Kidney capillary endothelial cell (primary cell): ENCODE data around the gene TEX264.
A peak's percentile ranks its signal among the peaks of the same experiment; 100 is the strongest.
"Not testable (repeated sequence)": the region's sequence is repeated elsewhere in the genome, so short reads cannot be mapped to it uniquely, and the experiment has no call there.

Experiments
- DNase-seq: peaks from one replicate; pipeline ENCODE4 v3.0.0-alpha.2; 2018; ENCODE audit warnings: low spot score

The TEX264 gene

GRCh38 chr3:51715231-51715976 is 44.4 kb downstream of the TEX264 start:
- DNase-seq: no peak

GRCh38 chr3:51715977-51716294 is 44.9 kb downstream of the TEX264 start:
- DNase-seq: no peak

GRCh38 chr3:51716805-51717204 is 45.8 kb downstream of the TEX264 start:
- no peak for DNase-seq

- DNase-seq: no peak
Measured at GRCh38 chr3:51717446-51717845, 46.4 kb downstream of the TEX264 start.

- DNase-seq: no peak
Measured at GRCh38 chr3:51717947-51718346, 46.9 kb downstream of the TEX264 start.

DNA sequence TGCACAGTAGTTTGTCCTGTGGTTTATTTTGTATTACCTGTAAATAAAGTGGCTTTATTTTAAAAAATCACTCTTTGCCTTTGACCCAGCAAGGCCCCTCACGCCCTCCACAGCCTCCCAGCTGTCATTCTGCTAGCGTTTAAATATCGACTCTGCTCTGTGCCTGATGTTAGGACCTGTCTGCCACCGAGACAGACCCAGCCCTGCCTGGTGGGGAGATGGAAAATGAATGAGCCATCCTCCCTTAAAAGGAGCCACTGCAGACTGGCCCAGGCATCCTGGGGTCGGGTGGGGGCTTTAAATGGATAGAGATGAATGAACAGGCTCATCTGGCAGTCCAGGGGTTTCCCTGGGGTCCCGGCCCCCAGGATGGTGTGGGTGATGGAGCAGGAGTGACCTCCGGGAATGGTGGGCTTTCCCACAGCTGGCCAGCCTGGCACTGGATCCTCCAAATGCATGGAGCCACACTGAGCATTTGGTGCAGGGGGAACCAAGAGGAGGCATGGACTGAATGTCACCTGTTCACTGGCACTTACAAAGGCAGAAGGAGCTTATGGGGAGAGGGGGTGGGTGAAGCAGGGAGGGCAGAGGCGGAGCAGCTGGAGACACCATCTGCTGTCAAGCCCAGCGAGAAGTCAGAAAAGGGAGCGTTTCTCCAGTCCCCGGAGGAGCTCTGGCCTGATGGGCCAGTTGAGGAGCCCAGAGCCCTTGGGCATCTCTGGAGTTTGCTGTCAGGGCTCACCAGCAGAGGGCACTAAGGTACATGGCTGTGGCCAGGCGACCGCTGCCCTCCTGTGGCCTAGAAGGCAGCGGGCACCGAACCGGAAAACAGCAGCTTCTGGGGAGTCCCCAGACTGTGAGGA is 47.7 kb downstream of the TEX264 start:
- DNase-seq: peak; percentile 68

DNA sequence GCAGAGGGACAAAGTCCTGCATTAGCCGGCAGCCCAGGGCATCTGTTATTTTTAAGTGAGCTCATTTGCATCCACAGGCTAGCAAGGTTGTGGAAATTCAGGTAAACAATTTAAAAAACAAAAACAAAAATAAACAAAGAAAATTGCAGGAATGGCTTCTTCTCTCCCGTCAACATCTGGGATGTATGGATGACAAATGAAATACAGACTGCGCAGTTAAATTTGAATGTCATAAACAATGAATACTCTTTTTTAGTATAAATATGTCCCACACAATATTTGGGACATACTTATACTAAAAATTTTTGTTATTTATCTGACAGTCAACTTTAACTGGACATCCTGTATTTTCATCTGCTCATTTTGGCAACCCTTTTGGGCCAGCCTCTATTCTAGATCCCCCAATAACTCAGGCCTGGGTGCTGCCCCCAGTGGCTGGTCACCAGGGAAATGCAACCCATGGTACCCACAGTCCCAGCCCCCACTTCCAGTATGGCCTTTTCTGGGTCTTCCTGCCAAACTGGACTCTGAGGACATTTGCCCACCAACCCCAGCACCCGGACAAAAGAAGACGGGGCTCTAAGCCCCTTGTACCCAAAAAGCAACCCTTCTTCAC is 48.5 kb downstream of the TEX264 start:
- DNase-seq: no peak

GRCh38 chr3:51720292-51721061 is 49.4 kb downstream of the TEX264 start:
- no peak for DNase-seq

DNA sequence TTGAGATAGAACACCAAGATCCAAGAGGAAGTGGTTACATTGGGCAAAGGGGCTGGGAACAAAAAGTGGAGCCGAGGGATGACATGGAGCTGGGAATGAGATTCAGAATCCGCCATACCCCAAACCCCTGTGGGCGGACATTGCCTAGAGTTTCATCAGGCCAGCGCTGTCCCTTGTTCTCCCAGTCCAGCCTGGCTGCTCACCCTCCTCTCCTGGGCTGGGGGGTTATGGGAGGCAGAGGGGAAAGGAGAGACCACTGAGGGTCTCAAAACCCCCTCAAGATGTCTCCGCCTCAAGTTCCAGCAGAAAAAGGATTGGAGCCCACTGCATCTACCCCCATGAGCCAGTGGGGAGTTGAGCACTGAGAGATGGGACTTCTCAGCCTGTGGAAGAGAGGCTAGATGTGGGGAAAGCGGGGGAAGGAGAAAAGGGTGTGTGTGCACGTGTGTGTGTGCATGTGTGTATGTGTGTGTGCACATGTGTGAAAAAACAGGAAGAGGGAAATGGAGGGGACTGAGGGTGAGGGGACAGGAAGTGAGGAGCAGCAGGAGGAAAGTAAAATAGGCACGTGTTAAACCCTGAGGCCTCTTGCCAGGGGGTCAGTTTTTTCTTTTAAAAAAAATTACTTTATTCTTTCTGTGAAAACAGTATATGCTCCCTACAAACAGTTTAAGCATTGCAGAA is 50.2 kb downstream of the TEX264 start:
- DNase-seq: no peak

- DNase-seq: no peak
Measured at GRCh38 chr3:51722362-51722761, 51.3 kb downstream of the TEX264 start.

DNA sequence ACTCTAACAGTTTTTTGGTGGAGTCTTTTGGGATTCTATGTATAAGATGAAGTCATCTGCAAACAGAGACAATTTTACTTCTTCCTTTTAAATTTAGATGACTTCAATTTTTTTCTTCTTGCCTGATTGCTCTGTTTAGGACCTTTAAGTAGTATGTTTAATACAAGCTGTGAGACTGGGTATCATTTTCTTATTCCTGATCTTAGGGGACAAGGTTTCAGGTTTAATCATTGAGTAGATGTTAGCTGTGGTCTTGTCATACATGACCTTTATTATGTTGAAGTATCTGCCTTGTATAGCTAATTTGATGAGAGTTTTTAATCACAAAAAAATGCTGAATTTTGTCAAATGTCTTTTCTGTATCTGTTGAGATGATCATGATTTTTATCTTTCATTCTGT is 56.4 kb downstream of the TEX264 start:
- no peak for DNase-seq

DNA sequence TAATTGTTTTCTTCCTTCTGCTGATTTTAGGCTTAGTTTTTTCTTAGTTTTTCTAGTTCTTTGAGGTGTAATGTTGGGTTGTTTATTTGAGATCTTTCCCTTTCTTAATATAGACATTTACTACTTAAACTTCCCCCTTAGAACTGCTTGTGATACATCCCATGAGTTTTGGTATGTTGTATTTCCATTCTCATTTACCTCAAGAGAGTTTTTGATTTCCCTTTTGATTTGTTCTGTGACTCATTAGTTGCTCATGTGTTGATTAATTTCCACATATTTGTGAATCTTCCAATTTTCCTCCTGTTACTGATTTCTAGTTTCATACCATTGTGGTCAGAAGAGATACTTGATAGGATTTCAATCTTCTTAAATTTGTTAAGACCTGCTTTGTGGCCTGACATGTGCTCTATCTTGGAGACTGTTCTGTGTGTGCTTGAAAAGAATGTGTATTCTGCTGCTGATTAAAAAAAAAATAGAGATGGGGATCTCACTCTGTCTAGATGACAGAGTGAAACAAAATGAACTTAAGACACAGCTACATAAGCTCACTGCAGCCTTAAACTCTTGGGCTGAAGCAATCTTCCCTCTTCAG is 58.1 kb downstream of the TEX264 start:
- no peak for DNase-seq

- no peak for DNase-seq
Measured at GRCh38 chr3:51733859-51734571, 63.0 kb downstream of the TEX264 start.

DNA sequence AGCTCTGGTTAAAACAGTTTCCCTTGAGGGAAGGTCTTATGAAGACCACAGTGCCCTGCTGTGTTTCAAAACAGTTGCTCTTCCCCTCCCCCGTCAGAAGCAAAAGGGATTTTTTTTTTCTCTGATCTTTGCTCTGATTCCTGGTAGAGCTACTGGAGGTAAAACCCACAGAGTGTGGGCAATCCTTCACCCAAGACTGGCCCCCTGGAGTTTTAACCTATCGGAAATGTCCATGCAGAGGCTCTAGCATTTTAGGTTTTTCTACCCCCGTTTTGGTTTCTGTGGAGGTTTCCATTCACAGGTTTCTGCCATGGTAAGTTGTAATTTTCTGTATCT is 63.5 kb downstream of the TEX264 start:
- no peak for DNase-seq

DNA sequence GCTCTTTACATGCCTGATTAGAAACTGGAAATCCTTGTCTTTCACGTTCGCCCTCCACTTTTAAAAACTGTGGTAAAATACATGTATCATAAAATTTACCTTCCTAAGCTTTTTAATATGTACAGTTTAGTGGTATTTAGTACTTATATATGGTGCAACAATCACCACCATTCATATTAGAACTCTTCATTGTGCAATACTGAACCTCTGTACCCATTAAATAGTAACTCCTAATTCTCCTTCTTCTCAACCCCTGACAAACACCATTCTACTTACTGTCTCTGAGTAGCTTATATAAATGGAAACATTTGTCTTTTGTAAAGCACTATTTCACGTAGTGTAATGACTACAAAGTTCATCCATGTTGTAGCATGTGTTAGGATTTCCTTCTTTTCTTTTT is 64.0 kb downstream of the TEX264 start:
- no peak for DNase-seq

GRCh38 chr3:51735950-51736349 is 64.9 kb downstream of the TEX264 start:
- DNase-seq: no peak

- DNase-seq: no peak
Measured at GRCh38 chr3:51739110-51739509, 68.1 kb downstream of the TEX264 start.

GRCh38 chr3:51742320-51742719 is 71.3 kb downstream of the TEX264 start:
- DNase-seq: not testable (repeated sequence)

DNA sequence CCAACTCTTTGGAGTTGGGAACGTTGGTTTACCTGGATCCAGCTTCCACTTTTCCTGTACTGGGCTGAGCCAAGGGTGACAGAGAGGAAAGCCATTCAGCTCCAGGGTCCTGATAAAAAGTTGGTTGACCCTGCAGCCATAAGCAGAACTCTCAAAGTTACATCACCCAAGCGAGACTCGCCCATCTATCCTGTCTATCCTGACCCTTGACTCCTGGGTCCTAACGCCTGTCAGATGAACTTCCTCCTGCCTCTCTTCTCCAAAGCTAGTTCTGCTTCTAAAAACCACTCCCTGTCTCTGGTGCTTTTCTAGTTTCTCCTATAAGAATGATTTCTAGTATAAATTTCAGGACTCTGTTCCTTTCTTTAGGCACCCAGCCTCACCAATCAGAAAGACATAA is 71.9 kb downstream of the TEX264 start:
- DNase-seq: not testable (repeated sequence)

- DNase-seq: no peak
Measured at GRCh38 chr3:51747840-51748239, 76.8 kb downstream of the TEX264 start.

- DNase-seq: no peak
Measured at GRCh38 chr3:51748327-51748726, 77.3 kb downstream of the TEX264 start.
